Suprapubic skin (tissue), 4 donors: ENCODE measurements around the gene ATP6V1E1.

ENCODE experiments used
- EP300 ChIP-seq: sonication (generic); formaldehyde crosslinking; IDR thresholded peaks from one replicate; pipeline ENCODE4 v1.6.1; 2017; ENCODE audit warnings: antibody characterized with exemption
- POLR2A ChIP-seq, 2 donors: fragments of 450-650 bp; IDR thresholded peaks; one replicate each; pipeline ENCODE4 v1.6.1; 2017; ENCODE audit warnings: antibody characterized with exemption in 2 of 2, mild to moderate bottlenecking in 2 of 2, moderate library complexity in 2 of 2
- POLR2AphosphoS5 ChIP-seq, 3 donors: sonication (generic); formaldehyde crosslinking; IDR thresholded peaks; one replicate each; pipeline ENCODE4 v1.6.1; 2017; ENCODE audit warnings: antibody characterized with exemption in 3 of 3
- TF ChIP-seq, protein P1 (sequence below), 2 donors: fragments of 200-600 bp in 1 of 2; fragments of 450-650 bp in 1 of 2; sonication (generic) in 1 of 2; IDR thresholded peaks; one replicate each; pipeline ENCODE4 v1.5.1; 2016 to 2019; ENCODE audit warnings: antibody characterized with exemption in 2 of 2, mild to moderate bottlenecking in 1 of 2, moderate library complexity in 1 of 2

DNA sequence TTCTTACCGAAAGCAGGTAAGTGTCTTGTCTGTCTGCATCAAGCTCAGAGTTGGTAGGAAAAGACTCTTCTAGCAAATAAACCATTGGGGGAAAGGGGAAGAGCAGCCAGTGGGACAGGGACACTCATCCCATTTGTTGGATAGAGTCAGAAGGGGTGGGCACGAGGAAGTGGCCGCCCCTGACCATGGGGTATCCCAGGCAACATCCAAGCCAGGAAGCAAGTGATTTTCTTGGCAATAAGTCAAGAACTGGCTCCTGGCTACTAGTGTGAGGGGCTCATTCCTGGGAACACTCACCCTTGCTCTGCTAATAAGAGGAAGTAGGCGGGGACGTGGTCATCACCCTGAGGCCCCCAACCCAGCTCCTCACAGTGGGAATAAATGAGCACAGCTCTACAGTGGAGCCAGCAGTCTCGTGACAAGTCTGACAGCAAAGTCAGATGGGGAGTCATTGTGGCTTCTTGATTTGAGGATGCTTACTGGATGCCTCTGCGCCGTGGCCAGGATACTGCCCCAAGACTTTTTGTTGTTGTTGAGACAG, 58.5 kb downstream of the ATP6V1E1 start:
- TF ChIP-seq POLR2A (IDR thresholded peaks at IDR 0.05) (no peak), POLR2AphosphoS5 (IDR thresholded peaks at IDR 0.05) (no peak), EP300 (no peak)
- TF ChIP-seq, protein P1, sequence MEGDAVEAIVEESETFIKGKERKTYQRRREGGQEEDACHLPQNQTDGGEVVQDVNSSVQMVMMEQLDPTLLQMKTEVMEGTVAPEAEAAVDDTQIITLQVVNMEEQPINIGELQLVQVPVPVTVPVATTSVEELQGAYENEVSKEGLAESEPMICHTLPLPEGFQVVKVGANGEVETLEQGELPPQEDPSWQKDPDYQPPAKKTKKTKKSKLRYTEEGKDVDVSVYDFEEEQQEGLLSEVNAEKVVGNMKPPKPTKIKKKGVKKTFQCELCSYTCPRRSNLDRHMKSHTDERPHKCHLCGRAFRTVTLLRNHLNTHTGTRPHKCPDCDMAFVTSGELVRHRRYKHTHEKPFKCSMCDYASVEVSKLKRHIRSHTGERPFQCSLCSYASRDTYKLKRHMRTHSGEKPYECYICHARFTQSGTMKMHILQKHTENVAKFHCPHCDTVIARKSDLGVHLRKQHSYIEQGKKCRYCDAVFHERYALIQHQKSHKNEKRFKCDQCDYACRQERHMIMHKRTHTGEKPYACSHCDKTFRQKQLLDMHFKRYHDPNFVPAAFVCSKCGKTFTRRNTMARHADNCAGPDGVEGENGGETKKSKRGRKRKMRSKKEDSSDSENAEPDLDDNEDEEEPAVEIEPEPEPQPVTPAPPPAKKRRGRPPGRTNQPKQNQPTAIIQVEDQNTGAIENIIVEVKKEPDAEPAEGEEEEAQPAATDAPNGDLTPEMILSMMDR (IDR thresholded peaks at IDR 0.05), result no peak
